ENCODE data around the gene ATRNL1.

ATRNL1 gene

GRCh38 chr10:115558252-115558651, 465.1 kb downstream of the ATRNL1 start:
- ChIA-PET POLR2A (no interaction called here), CTCF (interaction anchor here (0.7 kb wide), 1 partner anchor 13 kb away, joined by 5 read pairs; no protein-coding TSS in a partner anchor)
- no peak for DNase-seq (ENCODE audit: extremely low spot score)
- TF ChIP-seq FOXA1 (IDR thresholded peaks at IDR 0.05): no peak
- no peak for TF ChIP-seq NFRKB (IDR thresholded peaks at IDR 0.05)
- no peak for TF ChIP-seq ZNF384 (IDR thresholded peaks at IDR 0.05)
- TF ChIP-seq SUZ12 (IDR thresholded peaks at IDR 0.05): no peak
- no peak for TF ChIP-seq ELF4 (IDR thresholded peaks at IDR 0.05)
- no peak for TF ChIP-seq LEF1 (IDR thresholded peaks at IDR 0.05; ENCODE audit: borderline replicate concordance)
- TF ChIP-seq SP1 (IDR thresholded peaks at IDR 0.05): no peak
- no peak for TF ChIP-seq FOXM1 (IDR thresholded peaks at IDR 0.05; ENCODE audit: borderline replicate concordance)
- no peak for TF ChIP-seq L3MBTL2 (conservative IDR thresholded peaks at IDR 0.05)

GRCh38 chr10:115566867-115567266, 473.7 kb downstream of the ATRNL1 start:
- DNase-seq (ENCODE audit: extremely low spot score): no peak
- POLR2A ChIA-PET: no interaction called here
- no peak for TF ChIP-seq PKNOX1 (IDR thresholded peaks at IDR 0.05)
- no peak for TF ChIP-seq SP1 (IDR thresholded peaks at IDR 0.05)
- TF ChIP-seq FOXK2 (IDR thresholded peaks at IDR 0.05): no peak
- TF ChIP-seq ELF4 (IDR thresholded peaks at IDR 0.05): no peak
- CTCF ChIA-PET: no interaction called here

- DNase-seq (ENCODE audit: extremely low spot score): peak; percentile 48
- TF ChIP-seq BHLHE40 (IDR thresholded peaks at IDR 0.05; ENCODE audit: borderline replicate concordance): no peak
- no peak for TF ChIP-seq L3MBTL2 (conservative IDR thresholded peaks at IDR 0.05)
- TF ChIP-seq PKNOX1 (IDR thresholded peaks at IDR 0.05): no peak
- no peak for TF ChIP-seq ARNT (IDR thresholded peaks at IDR 0.05)
- no peak for TF ChIP-seq ELF4 (IDR thresholded peaks at IDR 0.05)
- no peak for TF ChIP-seq SP1 (IDR thresholded peaks at IDR 0.05)
- TF ChIP-seq FOXA1 (IDR thresholded peaks at IDR 0.05): no peak
- no peak for TF ChIP-seq NFRKB (IDR thresholded peaks at IDR 0.05)
- ChIA-PET POLR2A (no interaction called here), CTCF (no interaction called here)
Measured at GRCh38 chr10:115572740-115573455, 479.7 kb downstream of the ATRNL1 start.

GRCh38 chr10:115580239-115580638, 487.1 kb downstream of the ATRNL1 start:
- ChIA-PET POLR2A (no interaction called here), CTCF (interaction anchor here (0.5 kb wide), 1 partner anchor 377 kb away, joined by 3 read pairs; no protein-coding TSS in a partner anchor)
- TF ChIP-seq FOXA1 (IDR thresholded peaks at IDR 0.05) (no peak), ARNT (IDR thresholded peaks at IDR 0.05) (no peak), TARDBP (IDR thresholded peaks at IDR 0.05) (no peak), SP1 (IDR thresholded peaks at IDR 0.05) (no peak), NFRKB (IDR thresholded peaks at IDR 0.05) (no peak), BHLHE40 (IDR thresholded peaks at IDR 0.05; ENCODE audit: borderline replicate concordance) (no peak), HDGF (IDR thresholded peaks at IDR 0.05; ENCODE audit: borderline replicate concordance) (no peak), LEF1 (IDR thresholded peaks at IDR 0.05; ENCODE audit: borderline replicate concordance) (no peak), CTBP1 (IDR thresholded peaks at IDR 0.05; ENCODE audit: borderline replicate concordance) (no peak), FOXK2 (IDR thresholded peaks at IDR 0.05) (no peak), FOXM1 (IDR thresholded peaks at IDR 0.05; ENCODE audit: borderline replicate concordance) (no peak), SUZ12 (IDR thresholded peaks at IDR 0.05) (no peak), ZNF384 (IDR thresholded peaks at IDR 0.05) (no peak)
- DNase-seq (ENCODE audit: extremely low spot score): no peak

- ChIA-PET POLR2A (no interaction called here), CTCF (no interaction called here)
- no peak for TF ChIP-seq FOXA1 (IDR thresholded peaks at IDR 0.05)
- no peak for TF ChIP-seq LEF1 (IDR thresholded peaks at IDR 0.05; ENCODE audit: borderline replicate concordance)
- TF ChIP-seq TARDBP (IDR thresholded peaks at IDR 0.05): no peak
- TF ChIP-seq BHLHE40 (IDR thresholded peaks at IDR 0.05; ENCODE audit: borderline replicate concordance): no peak
- no peak for TF ChIP-seq HDGF (IDR thresholded peaks at IDR 0.05; ENCODE audit: borderline replicate concordance)
- TF ChIP-seq FOXK2 (IDR thresholded peaks at IDR 0.05): no peak
- no peak for TF ChIP-seq ELF4 (IDR thresholded peaks at IDR 0.05)
- TF ChIP-seq FOXM1 (IDR thresholded peaks at IDR 0.05; ENCODE audit: borderline replicate concordance): no peak
- no peak for TF ChIP-seq PKNOX1 (IDR thresholded peaks at IDR 0.05)
- TF ChIP-seq L3MBTL2 (conservative IDR thresholded peaks at IDR 0.05): no peak
- no peak for TF ChIP-seq SP1 (IDR thresholded peaks at IDR 0.05)
- no peak for TF ChIP-seq NFRKB (IDR thresholded peaks at IDR 0.05)
- no peak for TF ChIP-seq CTBP1 (IDR thresholded peaks at IDR 0.05; ENCODE audit: borderline replicate concordance)
- no peak for TF ChIP-seq ZNF384 (IDR thresholded peaks at IDR 0.05)
- no peak for TF ChIP-seq ARNT (IDR thresholded peaks at IDR 0.05)
- TF ChIP-seq SUZ12 (IDR thresholded peaks at IDR 0.05): no peak
- no peak for DNase-seq (ENCODE audit: extremely low spot score)
Measured at GRCh38 chr10:115593060-115593459, 499.9 kb downstream of the ATRNL1 start.

- no peak for DNase-seq (ENCODE audit: extremely low spot score)
- TF ChIP-seq ARNT (IDR thresholded peaks at IDR 0.05) (no peak), CTBP1 (IDR thresholded peaks at IDR 0.05; ENCODE audit: borderline replicate concordance) (no peak), ELF4 (IDR thresholded peaks at IDR 0.05) (no peak), LEF1 (IDR thresholded peaks at IDR 0.05; ENCODE audit: borderline replicate concordance) (no peak), HDGF (IDR thresholded peaks at IDR 0.05; ENCODE audit: borderline replicate concordance) (no peak), NFRKB (IDR thresholded peaks at IDR 0.05) (no peak), ZNF384 (IDR thresholded peaks at IDR 0.05) (no peak), SP1 (IDR thresholded peaks at IDR 0.05) (no peak), L3MBTL2 (conservative IDR thresholded peaks at IDR 0.05) (no peak), FOXA1 (IDR thresholded peaks at IDR 0.05) (no peak), FOXK2 (IDR thresholded peaks at IDR 0.05) (no peak), TARDBP (IDR thresholded peaks at IDR 0.05) (no peak), SUZ12 (IDR thresholded peaks at IDR 0.05) (no peak), PKNOX1 (IDR thresholded peaks at IDR 0.05) (no peak), BHLHE40 (IDR thresholded peaks at IDR 0.05; ENCODE audit: borderline replicate concordance) (no peak), FOXM1 (IDR thresholded peaks at IDR 0.05; ENCODE audit: borderline replicate concordance) (no peak)
- ChIA-PET POLR2A (no interaction called here), CTCF (no interaction called here)
Measured at GRCh38 chr10:115604627-115605026, 511.5 kb downstream of the ATRNL1 start.
